IMR-90 (cell line): Measurements from ENCODE around the gene PRSS22. TPM values are rescaled to one million over a fixed set of nuclear protein-coding genes. Genes with fewer than 3 reads are reported as not detected.

ENCODE experiments used
- ATAC-seq: fragments of 200-7000 bp; cut with Tn5 transposase; 2 replicates; pipeline ENCODE4 v1.9.1; 2020; ENCODE audit warnings: low read depth, mild to moderate bottlenecking, moderate library complexity
- BruUV-seq: library from RNA; stranded (reverse); fragments of 400-500 nt; replicated peaks from 2 replicates; lab custom pipeline; 2021; lab: Mats Ljungman, UMichigan
- CTCF ChIA-PET: fragments of 300-600 bp; formaldehyde crosslinking; extraction: SDS; loops from one replicate; lab custom pipeline; 2021; ENCODE audit warnings: antibody characterized with exemption; lab: Yijun Ruan, JAX
- POLR2A ChIA-PET: fragments of 300-600 bp; sonication (Branson Sonifier 250); formaldehyde crosslinking; loops from one replicate; lab custom pipeline; 2022; ENCODE audit warnings: antibody characterized with exemption; ENCODE audit not compliant: unreplicated experiment; lab: Charles Lee
- DNase-seq: peaks from one replicate; pipeline ENCODE4 v3.0.0; 2013
- H2AFZ ChIP-seq: replicated peaks from 2 replicates; pipeline ENCODE3; 2013; ENCODE audit warnings: low read length, mild to moderate bottlenecking; ENCODE audit not compliant: poor library complexity
- H2AK5ac ChIP-seq: 2 replicates; pipeline ENCODE4 v1.6.1; 2013; ENCODE audit warnings: low read depth, low read length, inconsistent platforms
- H2AK9ac ChIP-seq: replicated peaks from 2 replicates; pipeline ENCODE3; 2013; ENCODE audit warnings: mild to moderate bottlenecking, low read depth, low read length, moderate library complexity; ENCODE audit not compliant: poor library complexity
- H2BK120ac ChIP-seq: 2 replicates; pipeline ENCODE4 v1.6.1; 2013; ENCODE audit warnings: low read depth, low read length, inconsistent platforms
- H2BK15ac ChIP-seq: 3 replicates; pipeline ENCODE4 v1.6.1; 2013; ENCODE audit warnings: low read depth, low read length, inconsistent platforms
- H2BK20ac ChIP-seq: 2 replicates; pipeline ENCODE4 v1.6.1; 2013; ENCODE audit warnings: low read depth, mild to moderate bottlenecking, inconsistent platforms, low read length, moderate library complexity
- H2BK5ac ChIP-seq: 2 replicates; pipeline ENCODE4 v1.6.1; 2013; ENCODE audit warnings: mild to moderate bottlenecking, low read depth, low read length, inconsistent platforms; ENCODE audit not compliant: poor library complexity, severe bottlenecking
- H3K14ac ChIP-seq: replicated peaks from 2 replicates; pipeline ENCODE4 v1.6.1; 2013; ENCODE audit warnings: low read depth, low read length, inconsistent platforms
- H3K18ac ChIP-seq: 2 replicates; pipeline ENCODE4 v1.6.1; 2013; ENCODE audit warnings: low read depth, low read length, control low read depth
- H3K23ac ChIP-seq: 2 replicates; pipeline ENCODE4 v1.6.1; 2013; ENCODE audit warnings: low read depth, low read length, inconsistent platforms
- H3K27ac ChIP-seq: 2 replicates; pipeline ENCODE4 v1.5.1; 2013; ENCODE audit warnings: mild to moderate bottlenecking, control low read depth, low read length; ENCODE audit not compliant: insufficient read depth
- H3K27me3 ChIP-seq: 2 replicates; pipeline ENCODE4 v1.6.1; 2013; ENCODE audit warnings: low read length; ENCODE audit not compliant: control insufficient read depth, insufficient read depth
- H3K36me3 ChIP-seq: 2 replicates; pipeline ENCODE4 v1.6.1; 2013; ENCODE audit warnings: low read length, mixed read lengths; ENCODE audit not compliant: control insufficient read depth, insufficient read depth
- H3K4ac ChIP-seq: 2 replicates; pipeline ENCODE4 v1.6.1; 2013; ENCODE audit warnings: low read depth, low read length, inconsistent platforms
- H3K4me1 ChIP-seq: 2 replicates; pipeline ENCODE4 v1.6.1; 2013; ENCODE audit warnings: low read length, mixed read lengths; ENCODE audit not compliant: control insufficient read depth, insufficient read depth
- H3K4me2 ChIP-seq: 2 replicates; pipeline ENCODE4 v1.6.1; 2013; ENCODE audit warnings: low read depth, mild to moderate bottlenecking, control low read depth, low read length, moderate library complexity
- H3K4me3 ChIP-seq: 2 replicates; pipeline ENCODE4 v1.5.1; 2013; ENCODE audit warnings: low read depth, mild to moderate bottlenecking, control low read depth, low read length, moderate library complexity; ENCODE audit not compliant: insufficient read depth
- H3K56ac ChIP-seq: 2 replicates; pipeline ENCODE4 v1.6.1; 2013; ENCODE audit warnings: low read length, inconsistent platforms; ENCODE audit not compliant: insufficient read depth; ENCODE audit errors: extremely low read depth
- H3K79me1 ChIP-seq, 2 experiments: 2 replicates each; pipeline ENCODE4 v1.6.1; 2013; ENCODE audit warnings: low read length in 2 of 2, inconsistent platforms in 1 of 2, low read depth in 1 of 2
- H3K9ac ChIP-seq: 2 replicates; pipeline ENCODE4 v1.6.1; 2013; ENCODE audit warnings: low read depth, low read length, control low read depth
- H3K9me1 ChIP-seq: 2 replicates; pipeline ENCODE4 v1.6.1; 2013; ENCODE audit warnings: low read length, inconsistent platforms; ENCODE audit not compliant: insufficient read depth
- H3K9me3 ChIP-seq: 2 replicates; pipeline ENCODE4 v1.6.1; 2013; ENCODE audit warnings: low read length; ENCODE audit not compliant: control insufficient read depth, insufficient read depth
- H4K20me1 ChIP-seq: 2 replicates; pipeline ENCODE4 v1.6.1; 2013; ENCODE audit warnings: low read length, inconsistent platforms; ENCODE audit not compliant: insufficient read depth
- H4K5ac ChIP-seq: 2 replicates; pipeline ENCODE4 v1.6.1; 2013; ENCODE audit warnings: mild to moderate bottlenecking, low read depth, low read length, control low read depth
- H4K8ac ChIP-seq, 2 experiments: 2 replicates each; pipeline ENCODE4 v1.6.1; 2013; ENCODE audit warnings: low read depth in 2 of 2, low read length in 2 of 2, control low read depth in 1 of 2, inconsistent platforms in 1 of 2
- H4K91ac ChIP-seq: 2 replicates; pipeline ENCODE4 v1.6.1; 2013; ENCODE audit warnings: low read depth, low read length, inconsistent platforms; ENCODE audit not compliant: insufficient read depth
- BHLHE40 ChIP-seq: fragments of 150-350 bp; IDR thresholded peaks from 2 replicates; pipeline ENCODE4 v1.6.1; 2016; ENCODE audit warnings: mild to moderate bottlenecking, low read depth, low read length
- CEBPB ChIP-seq: IDR thresholded peaks from 2 replicates; pipeline ENCODE4 v1.6.1; 2012; ENCODE audit warnings: low read depth, low read length, improper control_type of control experiment
- CHD1 ChIP-seq: IDR thresholded peaks from 2 replicates; pipeline ENCODE4 v1.6.1; 2012; ENCODE audit warnings: low read depth, low read length, improper control_type of control experiment
- MAFK ChIP-seq: IDR thresholded peaks from 2 replicates; pipeline ENCODE4 v1.6.1; 2012; ENCODE audit warnings: low read depth, low read length, improper control_type of control experiment
- POLR2A ChIP-seq: IDR thresholded peaks from 2 replicates; pipeline ENCODE4 v1.6.1; 2012; ENCODE audit warnings: mild to moderate bottlenecking, low read depth, low read length
- SMC3 ChIP-seq: fragments of 150-350 bp; IDR thresholded peaks from 2 replicates; pipeline ENCODE4 v1.6.1; 2016; ENCODE audit warnings: low read depth, mild to moderate bottlenecking, antibody characterized with exemption, low read length, moderate library complexity
- WGBS, 2 experiments: methylation state at CpG; one replicate each; pipeline versions ENCODE4 v1.1.5 to v1.1.7; 2013; ENCODE audit warnings: missing lambda C conversion rate in 2 of 2; ENCODE audit not compliant: insufficient read length in 1 of 2; ENCODE audit errors: extremely low coverage in 2 of 2; 5-methylcytosine and 5-hydroxymethylcytosine counted together
- dilution Hi-C: fragments of 300-500 bp; cut with HindIII; formaldehyde crosslinking; loops from one replicate; pipeline ENCODE4 v1.14.3; 2018; ENCODE audit warnings: low sequenced_read_pairs; ENCODE audit not compliant: unreplicated experiment
- in situ Hi-C: fragments of 300-500 bp; cut with MboI; formaldehyde crosslinking; loops from 3 replicates; pipeline ENCODE4 v1.14.3; 2019; ENCODE audit warnings: low sequenced_read_pairs, inconsistent platforms, mixed read lengths
- intact Hi-C: fragments of 100-400 bp; cut with micrococcal nuclease; formaldehyde crosslinking; loops from 2 replicates; pipeline ENCODE4 v1.10.0; 2022
- polyA plus RNA-seq, 3 experiments: library from polyadenylated mRNA; depleted of rRNA; stranded (reverse); fragments of >200 nt; gene quantifications; 2 replicates each; pipeline ENCODE4 v1.2.3, GENCODE V29; 2012; ENCODE audit warnings: low replicate concordance in 1 of 3
- total RNA-seq: library from RNA; depleted of rRNA; stranded (reverse); fragments of >200 nt; gene quantifications from 2 replicates; pipeline ENCODE4 v1.2.3, GENCODE V29; 2012

PRSS22 gene
- total and polyA plus RNA-seq, 2 of the 4 experiments (the other 2 are of a cell fraction) = not detected

DNA sequence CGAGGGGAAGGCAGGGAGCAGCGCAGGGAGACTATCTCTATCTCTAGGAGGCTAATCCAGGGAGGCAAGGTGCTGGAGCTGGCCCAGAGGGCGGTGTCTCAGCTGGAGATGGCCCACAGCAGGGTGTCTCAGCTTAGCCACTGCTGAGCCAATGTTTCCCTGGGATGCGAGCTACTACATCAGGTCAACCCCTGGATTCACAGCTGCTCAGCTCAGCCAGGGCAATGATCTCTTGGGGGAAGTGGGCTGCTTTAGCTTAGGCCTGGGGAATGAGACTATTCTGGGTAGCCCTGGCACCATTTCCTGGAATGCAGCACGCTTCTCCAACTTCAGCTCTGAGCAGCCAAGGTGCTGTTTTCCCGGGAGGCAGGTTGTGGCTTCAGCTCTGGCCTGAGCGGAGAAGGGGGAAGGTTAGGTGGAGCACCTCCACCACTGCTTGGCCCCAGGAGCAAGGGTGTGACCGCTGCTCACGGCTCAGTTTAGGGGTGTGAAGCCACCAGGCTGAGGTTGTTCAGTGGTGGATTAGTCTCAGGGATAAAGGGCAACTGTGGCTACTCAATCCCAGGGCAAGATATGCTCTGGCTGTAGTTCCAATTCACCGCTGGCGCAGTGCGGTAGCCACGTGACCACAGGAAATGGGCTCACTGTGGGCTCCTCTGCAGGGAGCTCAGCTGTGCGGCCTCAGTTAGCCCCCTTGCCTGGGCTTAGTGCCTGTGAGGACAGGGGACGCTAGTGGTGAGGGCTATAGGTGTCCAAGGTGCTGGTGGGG is 46.1 kb downstream of the PRSS22 start:
- H3K4ac ChIP-seq = no peak overlapping the region
- H3K9ac ChIP-seq = no peak overlapping the region
- POLR2A ChIA-PET = no interaction called here
- no peak overlapping the region for H2BK20ac ChIP-seq
- no peak overlapping the region for H3K4me3 ChIP-seq
- peaks cover 2% of the 10 kb centered on the region; the same call in 1 of the 2 replicates for H3K9me3 ChIP-seq
- no peak overlapping the region for H4K8ac ChIP-seq
- H3K18ac ChIP-seq = no peak overlapping the region
- in situ Hi-C loops = no loop called here
- ATAC-seq (no peak), DNase-seq (no peak)
- H2BK120ac ChIP-seq = no peak overlapping the region
- no peak overlapping the region for H3K56ac ChIP-seq
- WGBS, 2 experiments = 70% methylated on average over 10 of the region's 15 CpGs; no CpG with 5 or more reads in 1 of the 2 experiments
- no peak overlapping the region for H2AFZ ChIP-seq
- H3K4me2 ChIP-seq = no peak overlapping the region
- intact Hi-C loops = no loop called here
- H3K14ac ChIP-seq = no peak overlapping the region
- CTCF ChIA-PET = no interaction called here
- H3K27me3 ChIP-seq = peaks cover 59% of the 10 kb centered on the region
- H3K4me1 ChIP-seq = no peaks in the 10 kb centered on the region
- no peak overlapping the region for H2BK5ac ChIP-seq
- TF ChIP-seq SMC3 (no peak), POLR2A (no peak), MAFK (no peak), CHD1 (no peak), BHLHE40 (no peak), CEBPB (no peak)
- no peaks in the 10 kb centered on the region for H4K20me1 ChIP-seq
- no peak overlapping the region for H3K27ac ChIP-seq
- dilution Hi-C loops = no loop called here
- H3K9me1 ChIP-seq = no peaks in the 10 kb centered on the region
- H4K5ac ChIP-seq = no peak overlapping the region
- no peak overlapping the region for H3K23ac ChIP-seq
- no peak overlapping the region for H4K91ac ChIP-seq
- H3K79me1 ChIP-seq = no peaks in the 10 kb centered on the region
- H2AK5ac ChIP-seq = no peak overlapping the region
- H3K36me3 ChIP-seq = no peaks in the 10 kb centered on the region
- BruUV-seq = no TSS peak
- no peak overlapping the region for H2AK9ac ChIP-seq
- H2BK15ac ChIP-seq = no peak overlapping the region
